Muscle of leg (tissue), 11 donors: ENCODE results near the gene SLC17A9. TPM values are rescaled to one million over a fixed set of nuclear protein-coding genes. Genes with fewer than 3 reads are reported as not detected.

Experiments
- DNase-seq: peaks from one replicate; pipeline ENCODE4 v3.0.0; 2013
- H3K27ac ChIP-seq: one replicate; pipeline ENCODE4 v1.5.1; 2013; ENCODE audit warnings: mild to moderate bottlenecking, low read length, control low read depth
- H3K27me3 ChIP-seq: one replicate; pipeline ENCODE4 v1.6.1; 2013; ENCODE audit warnings: low read length; ENCODE audit not compliant: control insufficient read depth, insufficient read depth
- H3K36me3 ChIP-seq: one replicate; pipeline ENCODE4 v1.6.1; 2013; ENCODE audit warnings: low read length; ENCODE audit not compliant: control insufficient read depth, insufficient read depth
- H3K4me1 ChIP-seq: one replicate; pipeline ENCODE4 v1.6.1; 2013; ENCODE audit warnings: low read length; ENCODE audit not compliant: control insufficient read depth, insufficient read depth
- H3K4me3 ChIP-seq: one replicate; pipeline ENCODE4 v1.5.1; 2013; ENCODE audit warnings: low read length, control low read depth
- H3K9me3 ChIP-seq: replicated peaks from 2 replicates; pipeline ENCODE4 v1.6.1; 2013; ENCODE audit warnings: low read depth, low read length; ENCODE audit not compliant: control insufficient read depth
- WGBS: methylation state at CpG from one replicate; pipeline ENCODE4 v1.1.5; 2013; ENCODE audit warnings: missing lambda C conversion rate; ENCODE audit not compliant: insufficient coverage; 5-methylcytosine and 5-hydroxymethylcytosine counted together
- polyA plus RNA-seq, 8 donors: library from polyadenylated mRNA; unstranded; fragments of 120-200 nt; gene quantifications; one replicate each; pipeline versions ENCODE4 v1.2.1 to v1.2.3, GENCODE V29; 2013; ENCODE audit warnings: inconsistent platforms in 1 of 8, low replicate concordance in 1 of 8; ENCODE audit not compliant: insufficient read length in 8 of 8, insufficient read depth in 1 of 8
- total RNA-seq: library from RNA; stranded (reverse); fragments of 120-200 nt; gene quantifications from one replicate; pipeline ENCODE4 v1.2.4, GENCODE V29; 2013

SLC17A9 gene
- total and polyA plus RNA-seq, 9 donors, result 0.41 to 1.7 (median 1.2) TPM

- H3K4me1 ChIP-seq, result peaks cover 49% of the 10 kb centered on the region
- H3K9me3 ChIP-seq, result no peaks in the 10 kb centered on the region
- H3K4me3 ChIP-seq, result peak within 1 kb of the TSS; percentile 92
- H3K36me3 ChIP-seq, result no peaks in the 10 kb centered on the region
- peak; percentile 93 for DNase-seq
- WGBS, result under 1% methylated on average over 83 of the region's 92 CpGs
- H3K27me3 ChIP-seq, result no peaks in the 10 kb centered on the region
- H3K27ac ChIP-seq, result peak within 1 kb of the TSS; percentile 87
Measured at GRCh38 chr20:62926229-62927127, 26.0 kb upstream of the SLC17A9 start, which contains the start of gene DIDO1. Gene DIDO1 (minus strand): TSS chr20:62926505.

- Histone ChIP-seq H3K36me3 (no peaks in the 10 kb centered on the region), H3K27me3 (no peaks in the 10 kb centered on the region), H3K27ac (peak overlapping the region; percentile 52), H3K9me3 (no peaks in the 10 kb centered on the region), H3K4me1 (peaks cover 46% of the 10 kb centered on the region), H3K4me3 (peak overlapping the region; percentile 92)
- no peak for DNase-seq
- WGBS, result 74% methylated on average over 4 of the region's 12 CpGs
Measured at GRCh38 chr20:62927128-62927705, 25.3 kb upstream of the SLC17A9 start.

DNA sequence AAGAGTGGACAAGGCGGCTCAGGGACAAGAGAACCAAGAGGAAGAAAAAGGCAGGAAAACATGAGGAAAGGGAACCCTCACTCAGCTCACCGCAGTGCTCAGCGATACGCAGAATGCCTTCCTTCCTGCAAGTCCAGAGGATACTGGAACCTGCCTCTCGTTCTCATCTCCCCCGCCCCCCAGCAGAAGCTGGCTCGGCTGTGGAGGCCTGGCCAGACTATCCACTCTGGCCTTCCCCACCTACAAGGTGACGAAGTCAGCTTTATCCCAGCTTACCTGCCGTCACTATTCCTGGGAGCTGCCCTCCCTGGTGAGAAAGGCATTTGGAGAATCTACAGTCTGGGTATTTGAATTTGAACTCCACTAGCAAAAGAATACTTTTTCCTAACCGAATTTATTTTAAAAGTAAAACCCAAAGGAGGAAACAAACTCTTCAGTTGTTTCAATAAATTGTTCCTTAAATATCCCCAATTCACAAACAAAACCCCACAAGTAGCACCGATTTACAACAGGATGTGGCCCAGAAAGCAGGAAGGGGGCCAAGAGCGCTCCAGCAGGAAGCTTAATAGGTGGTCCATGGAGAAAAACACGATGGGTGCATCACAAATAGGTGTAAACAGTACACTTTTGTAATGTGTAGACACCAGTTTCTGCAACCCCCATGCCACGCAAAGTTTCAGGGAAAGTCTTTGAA, 24.1 kb upstream of the SLC17A9 start:
- H3K9me3 ChIP-seq, result no peaks in the 10 kb centered on the region
- no peaks in the 10 kb centered on the region for H3K36me3 ChIP-seq
- H3K4me3 ChIP-seq, result peak overlapping the region; percentile 40
- WGBS, result 47% methylated on average over 8 of the region's 14 CpGs
- H3K4me1 ChIP-seq, result peaks cover 39% of the 10 kb centered on the region
- no peaks in the 10 kb centered on the region for H3K27me3 ChIP-seq
- H3K27ac ChIP-seq, result peak overlapping the region; percentile 73
- peak; percentile 24 for DNase-seq

GRCh38 chr20:62929051-62929538, 23.4 kb upstream of the SLC17A9 start:
- Histone ChIP-seq H3K4me3 (peak overlapping the region; percentile 40), H3K4me1 (peaks cover 36% of the 10 kb centered on the region), H3K27ac (peak overlapping the region; percentile 73), H3K36me3 (peaks cover under 1% of the 10 kb centered on the region), H3K9me3 (no peaks in the 10 kb centered on the region), H3K27me3 (no peaks in the 10 kb centered on the region)
- DNase-seq, result peak; percentile 79
- WGBS, result 4% methylated on average over 44 of the region's 44 CpGs

- 83% methylated on average over 6 of the region's 9 CpGs for WGBS
- no peaks in the 10 kb centered on the region for H3K9me3 ChIP-seq
- H3K27me3 ChIP-seq, result no peaks in the 10 kb centered on the region
- H3K36me3 ChIP-seq, result peaks cover 19% of the 10 kb centered on the region
- H3K4me3 ChIP-seq, result no peak overlapping the region
- no peak overlapping the region for H3K27ac ChIP-seq
- H3K4me1 ChIP-seq, result peaks cover 36% of the 10 kb centered on the region
- DNase-seq, result no peak
Measured at GRCh38 chr20:62931464-62931863, 21.0 kb upstream of the SLC17A9 start.

DNA sequence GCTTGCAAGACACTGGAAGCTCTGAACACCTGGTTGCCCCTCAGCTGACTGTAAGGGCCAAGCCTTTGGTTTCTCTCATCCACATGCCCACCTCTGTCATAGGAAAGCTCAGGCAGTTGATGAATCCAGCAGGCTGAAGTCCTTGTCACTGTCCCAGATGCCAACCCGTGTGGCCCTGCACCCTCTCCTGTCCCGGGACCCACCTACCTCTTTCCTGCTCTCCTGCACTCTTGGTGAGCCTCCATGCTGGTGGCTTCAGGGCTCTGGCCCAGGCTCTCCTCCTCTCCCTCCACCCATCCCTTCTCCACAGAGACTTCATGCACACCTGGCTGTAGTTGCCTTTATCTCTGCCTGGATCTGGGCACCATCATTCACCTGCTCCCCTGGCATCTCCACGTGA, 18.5 kb upstream of the SLC17A9 start:
- H3K4me1 ChIP-seq, result peaks cover 20% of the 10 kb centered on the region
- 75% methylated on average over 3 of the region's 3 CpGs for WGBS
- H3K4me3 ChIP-seq, result no peak overlapping the region
- H3K27ac ChIP-seq, result no peak overlapping the region
- peaks cover 19% of the 10 kb centered on the region for H3K36me3 ChIP-seq
- DNase-seq, result no peak
- no peaks in the 10 kb centered on the region for H3K27me3 ChIP-seq
- H3K9me3 ChIP-seq, result no peaks in the 10 kb centered on the region

GRCh38 chr20:62935204-62935967, 17.1 kb upstream of the SLC17A9 start:
- no peaks in the 10 kb centered on the region for H3K9me3 ChIP-seq
- H3K4me1 ChIP-seq, result peaks cover 25% of the 10 kb centered on the region
- DNase-seq, result no peak
- peaks cover 19% of the 10 kb centered on the region for H3K36me3 ChIP-seq
- H3K27me3 ChIP-seq, result no peaks in the 10 kb centered on the region
- 84% methylated on average over 8 of the region's 12 CpGs for WGBS
- no peak overlapping the region for H3K4me3 ChIP-seq
- no peak overlapping the region for H3K27ac ChIP-seq

DNA sequence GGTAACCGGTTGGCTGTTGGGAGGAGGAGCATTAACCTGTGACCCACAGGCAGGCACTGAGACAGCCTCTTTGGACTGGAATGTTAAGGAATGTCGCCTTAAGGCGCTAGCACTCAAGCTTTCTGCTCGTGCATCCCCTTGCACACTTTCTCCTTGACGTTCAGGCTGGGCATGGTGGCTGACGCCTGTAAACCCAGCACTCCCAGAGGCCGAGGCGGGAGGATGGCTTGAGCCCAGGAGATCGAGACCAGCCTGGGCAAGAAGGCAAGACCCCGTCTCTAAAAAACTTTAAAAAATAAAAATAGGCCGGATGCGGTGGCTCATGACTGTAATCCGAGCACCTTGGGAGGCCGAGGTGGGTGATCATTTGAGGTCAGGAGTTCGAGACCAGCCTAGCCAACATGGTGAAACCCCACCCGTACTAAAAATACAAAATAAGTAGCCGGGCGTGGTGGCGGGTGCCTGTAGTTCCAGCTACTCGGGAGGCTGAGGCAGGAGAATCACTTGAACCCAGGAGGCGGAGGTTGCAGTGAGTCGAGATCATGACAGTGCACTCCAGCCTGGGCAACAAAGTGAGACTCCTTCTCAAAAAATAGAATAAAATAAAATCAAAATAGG, 16.4 kb upstream of the SLC17A9 start:
- 81% methylated on average over 13 of the region's 22 CpGs for WGBS

More for the DNA sequence above, 16.4 kb upstream of the SLC17A9 start:
- Histone ChIP-seq H3K4me1 (peaks cover 25% of the 10 kb centered on the region), H3K36me3 (peaks cover 22% of the 10 kb centered on the region), H3K4me3 (no peak overlapping the region), H3K27ac (no peak overlapping the region), H3K9me3 (no peaks in the 10 kb centered on the region), H3K27me3 (no peaks in the 10 kb centered on the region)
- DNase-seq, result no peak
